DMS 273 treated with DMSO at 0.1 percent for 48 hours (cell line): Measurements from ENCODE around the gene KIF3C.
"Not testable (repeated sequence)": the region's sequence is repeated elsewhere in the genome, so short reads cannot be mapped to it uniquely, and the experiment has no call there.

Experiments
- DNase-seq: peaks from one replicate; lab custom pipeline; 2025; lab: John Stamatoyannopoulos, UW

KIF3C gene

GRCh38 chr2:25982273-25982967, at the start of gene KIF3C:
TSS of gene KIF3C (minus strand) at chr2:25982497. CDS start at chr2:25981917, 580 bp downstream.
- peak; percentile 48 for DNase-seq

GRCh38 chr2:26028083-26028482, 45.8 kb upstream of the KIF3C start:
- not testable (repeated sequence) for DNase-seq

- no peak for DNase-seq
These were observed 43.2 kb upstream of the KIF3C start for GRCh38 chr2:26025509-26025908.

- DNase-seq, result no peak
These were observed 42.0 kb upstream of the KIF3C start for GRCh38 chr2:26024260-26024659.

GRCh38 chr2:26020231-26020640, 37.9 kb upstream of the KIF3C start:
- no peak for DNase-seq

GRCh38 chr2:26018184-26019055, 36.1 kb upstream of the KIF3C start:
- peak; percentile 87 for DNase-seq

- DNase-seq, result no peak
These were observed 35.3 kb upstream of the KIF3C start for GRCh38 chr2:26017464-26018183.

GRCh38 chr2:26016706-26017045, 34.4 kb upstream of the KIF3C start:
- DNase-seq, result not testable (repeated sequence)

- DNase-seq, result no peak
These were observed 33.9 kb upstream of the KIF3C start for GRCh38 chr2:26016012-26016705.

GRCh38 chr2:26013668-26014067, 31.4 kb upstream of the KIF3C start:
- no peak for DNase-seq

GRCh38 chr2:26011990-26012856, 29.9 kb upstream of the KIF3C start:
- DNase-seq, result no peak

GRCh38 chr2:26011609-26011989, 29.3 kb upstream of the KIF3C start:
- no peak for DNase-seq

- DNase-seq, result no peak
These were observed 28.6 kb upstream of the KIF3C start for GRCh38 chr2:26010943-26011342.

- no peak for DNase-seq
These were observed 27.3 kb upstream of the KIF3C start for GRCh38 chr2:26009567-26009963.

GRCh38 chr2:26008851-26009566, 26.7 kb upstream of the KIF3C start:
- no peak for DNase-seq

- no peak for DNase-seq
These were observed 25.8 kb upstream of the KIF3C start for GRCh38 chr2:26008095-26008494.

- peak; percentile 88 for DNase-seq
These were observed 20.5 kb upstream of the KIF3C start for GRCh38 chr2:26002632-26003310.

GRCh38 chr2:26001743-26002351, 19.6 kb upstream of the KIF3C start:
- DNase-seq, result peak; percentile 35

GRCh38 chr2:26000561-26001082, 18.3 kb upstream of the KIF3C start:
- DNase-seq, result no peak
